GM18505 (cell line): Measurements from ENCODE around the gene CSNK2A3.

ENCODE experiments used
- ATAC-seq: cut with Tn5 transposase; IDR thresholded peaks from one replicate; pipeline ENCODE4 v1.9.1; 2021; ENCODE audit not compliant: unreplicated experiment
- POLR2A ChIP-seq: IDR thresholded peaks from 4 replicates; pipeline ENCODE4 v1.6.1; 2011; ENCODE audit warnings: borderline replicate concordance; ENCODE audit not compliant: insufficient read depth, insufficient read length; ENCODE audit errors: extremely low read depth

The CSNK2A3 gene

GRCh38 chr11:11387207-11387606, 34.2 kb upstream of the CSNK2A3 start:
- no peak for ATAC-seq
- TF ChIP-seq POLR2A = no peak

- ATAC-seq = no peak
- TF ChIP-seq POLR2A = no peak
Observed at GRCh38 chr11:11384829-11385228, 31.8 kb upstream of the CSNK2A3 start.

- no peak for ATAC-seq
- TF ChIP-seq POLR2A = no peak
Observed at GRCh38 chr11:11383995-11384394, 30.9 kb upstream of the CSNK2A3 start.

GRCh38 chr11:11382858-11383532, 29.9 kb upstream of the CSNK2A3 start:
- no peak for ATAC-seq
- TF ChIP-seq POLR2A = no peak

GRCh38 chr11:11381471-11382105, 28.5 kb upstream of the CSNK2A3 start:
- no peak for ATAC-seq

GRCh38 chr11:11380883-11381282, 27.8 kb upstream of the CSNK2A3 start:
- no peak for TF ChIP-seq POLR2A
- ATAC-seq = no peak

More at GRCh38 chr11:11381471-11382105, 28.5 kb upstream of the CSNK2A3 start:
- no peak for TF ChIP-seq POLR2A

- ATAC-seq = no peak
- TF ChIP-seq POLR2A = no peak
Observed at GRCh38 chr11:11380340-11380739, 27.3 kb upstream of the CSNK2A3 start.

GRCh38 chr11:11379661-11380060, 26.6 kb upstream of the CSNK2A3 start:
- no peak for TF ChIP-seq POLR2A
- ATAC-seq = no peak

GRCh38 chr11:11378184-11378940, 25.3 kb upstream of the CSNK2A3 start:
- no peak for TF ChIP-seq POLR2A
- ATAC-seq = no peak

- TF ChIP-seq POLR2A = no peak
- no peak for ATAC-seq
Observed at GRCh38 chr11:11374358-11375148, 21.5 kb upstream of the CSNK2A3 start.

- ATAC-seq = no peak
- TF ChIP-seq POLR2A = no peak
Observed at GRCh38 chr11:11373934-11374333, 20.9 kb upstream of the CSNK2A3 start.

GRCh38 chr11:11372461-11372860, 19.4 kb upstream of the CSNK2A3 start:
- no peak for ATAC-seq
- no peak for TF ChIP-seq POLR2A

GRCh38 chr11:11370962-11371303, 17.9 kb upstream of the CSNK2A3 start:
- no peak for ATAC-seq
- TF ChIP-seq POLR2A = no peak
